Measurements from ENCODE around the gene LLGL1. TPM values are rescaled to one million over a fixed set of nuclear protein-coding genes. Genes with fewer than 3 reads are reported as not detected.
A peak's percentile ranks its signal among the peaks of the same experiment; 100 is the strongest.

The LLGL1 gene
- total RNA-seq, 1 experiment from 2014 or later, result 65.0 TPM

- Histone ChIP-seq H3K4me2 (ENCODE audit: insufficient read depth, insufficient read length, low read length) (no peak overlapping the region), H2BK20ac (ENCODE audit: low read depth, low read length, poor library complexity, severe bottlenecking) (no peak overlapping the region), H3K4me1 (ENCODE audit: insufficient read depth, low read length) (no peaks in the 10 kb centered on the region), H3K27ac (ENCODE audit: insufficient read length, low read depth, low read length) (no peak overlapping the region), H2AFZ (ENCODE audit: low read length) (no peak overlapping the region), H3K79me2 (ENCODE audit: insufficient read depth, low read length) (no peaks in the 10 kb centered on the region), H3K14ac (ENCODE audit: insufficient read depth, low read length) (peak overlapping the region; percentile 3; the same call in 1 of the 2 replicates), H4K5ac (ENCODE audit: insufficient read length, low read depth, low read length) (no peak overlapping the region), H3K9ac (ENCODE audit: extremely low read depth, insufficient read length, low read length) (no peak overlapping the region), H3K4ac (ENCODE audit: low read depth, low read length) (no peak overlapping the region), H3T11ph (ENCODE audit: low read length) (no peak overlapping the region), H3K23me2 (ENCODE audit: insufficient read length, low read depth, low read length, poor library complexity, severe bottlenecking) (no peaks in the 10 kb centered on the region), H2BK120ac (ENCODE audit: low read depth, low read length, poor library complexity, severe bottlenecking) (no peak overlapping the region), H3K27me3 (ENCODE audit: insufficient read depth, low read length) (no peaks in the 10 kb centered on the region), H3K79me1 (ENCODE audit: insufficient read depth, low read depth, low read length, poor library complexity, severe bottlenecking) (no peaks in the 10 kb centered on the region), H2AK5ac (ENCODE audit: insufficient read length, low read length) (no peak overlapping the region), H3K23ac (ENCODE audit: insufficient read length, low read depth, low read length) (no peak overlapping the region), H3K18ac (ENCODE audit: insufficient read length, low read depth, low read length) (no peak overlapping the region), H4K8ac (replicated peaks; ENCODE audit: insufficient read length, low read depth, low read length) (no peak overlapping the region), H3K9me3 (ENCODE audit: control insufficient read depth, low read depth, low read length) (no peaks in the 10 kb centered on the region), H2BK5ac (ENCODE audit: insufficient read length, low read length) (no peak overlapping the region), H4K20me1 (ENCODE audit: control insufficient read depth, insufficient read depth, insufficient read length) (no peaks in the 10 kb centered on the region), H2BK12ac (ENCODE audit: insufficient read length, low read depth, low read length) (no peak overlapping the region), H2BK15ac (ENCODE audit: low read depth, low read length) (no peak overlapping the region), H4K91ac (ENCODE audit: insufficient read length, low read depth, low read length) (no peak overlapping the region), H3K56ac (ENCODE audit: insufficient read length, low read depth, low read length) (no peak overlapping the region)
- TF ChIP-seq, protein P1, sequence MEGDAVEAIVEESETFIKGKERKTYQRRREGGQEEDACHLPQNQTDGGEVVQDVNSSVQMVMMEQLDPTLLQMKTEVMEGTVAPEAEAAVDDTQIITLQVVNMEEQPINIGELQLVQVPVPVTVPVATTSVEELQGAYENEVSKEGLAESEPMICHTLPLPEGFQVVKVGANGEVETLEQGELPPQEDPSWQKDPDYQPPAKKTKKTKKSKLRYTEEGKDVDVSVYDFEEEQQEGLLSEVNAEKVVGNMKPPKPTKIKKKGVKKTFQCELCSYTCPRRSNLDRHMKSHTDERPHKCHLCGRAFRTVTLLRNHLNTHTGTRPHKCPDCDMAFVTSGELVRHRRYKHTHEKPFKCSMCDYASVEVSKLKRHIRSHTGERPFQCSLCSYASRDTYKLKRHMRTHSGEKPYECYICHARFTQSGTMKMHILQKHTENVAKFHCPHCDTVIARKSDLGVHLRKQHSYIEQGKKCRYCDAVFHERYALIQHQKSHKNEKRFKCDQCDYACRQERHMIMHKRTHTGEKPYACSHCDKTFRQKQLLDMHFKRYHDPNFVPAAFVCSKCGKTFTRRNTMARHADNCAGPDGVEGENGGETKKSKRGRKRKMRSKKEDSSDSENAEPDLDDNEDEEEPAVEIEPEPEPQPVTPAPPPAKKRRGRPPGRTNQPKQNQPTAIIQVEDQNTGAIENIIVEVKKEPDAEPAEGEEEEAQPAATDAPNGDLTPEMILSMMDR (conservative IDR thresholded peaks at IDR 0.05), result no peak
- H3K9me3 Mint-ChIP-seq, result no peaks in the 10 kb centered on the region
- H3K27ac Mint-ChIP-seq, result no peak overlapping the region
- DNase-seq, result peak; percentile 37
- no peak overlapping the region for H3K4me3 Mint-ChIP-seq
- peaks cover 4 to 17% (median 15%) of the 10 kb centered on the region in 3 experiments for H3K36me3 Mint-ChIP-seq (ENCODE audit: insufficient read depth in 1 of 3, low read depth in 3 of 3)
- no CpG with 5 or more reads among the region's 10 CpGs for WGBS (ENCODE audit: extremely low coverage, insufficient read length, low lambda C conversion rate)
- H3K27me3 Mint-ChIP-seq (ENCODE audit: low read depth), result no peaks in the 10 kb centered on the region; the same call in none of the 2 replicates
- H3K4me1 Mint-ChIP-seq, result peaks cover 10 to 13% of the 10 kb centered on the region in 2 experiments
Measured at GRCh38 chr17:18267366-18267765, 41.9 kb downstream of the LLGL1 start.

Measured in H9 (cell line).